Activated naive CD4-positive, alpha-beta T cell treated with anti-CD3 and anti-CD28 coated beads, Interleukin-2, amount 10 ng/mL, durations not matched to agents 7 days and 5 days (primary cell): ENCODE data around the gene STIMATE.

Source experiments
- CTCF ChIA-PET: fragments of 350-600 bp; sonication (Branson Sonifier 250); formaldehyde crosslinking; loops from one replicate; lab custom pipeline; 2021; ENCODE audit warnings: antibody characterized with exemption; lab: Charles Lee
- DNase-seq: peaks from one replicate; pipeline ENCODE4 v3.0.0-alpha.2; 2020
- H3K27ac Mint-ChIP-seq: one replicate; pipeline ENCODE4 v1.8.0; 2021; ENCODE audit warnings: mild to moderate bottlenecking, moderate library complexity, mixed read lengths
- H3K27me3 Mint-ChIP-seq: one replicate; pipeline ENCODE4 v1.8.0; 2021; ENCODE audit warnings: mild to moderate bottlenecking, mixed read lengths
- H3K36me3 Mint-ChIP-seq: one replicate; pipeline ENCODE4 v1.8.0; 2021; ENCODE audit warnings: mixed read lengths
- H3K4me1 Mint-ChIP-seq: one replicate; pipeline ENCODE4 v1.8.0; 2021; ENCODE audit warnings: mixed read lengths
- H3K4me3 Mint-ChIP-seq: one replicate; pipeline ENCODE4 v1.8.0; 2021; ENCODE audit warnings: mild to moderate bottlenecking, moderate library complexity, mixed read lengths
- H3K9me3 Mint-ChIP-seq: one replicate; pipeline ENCODE4 v1.8.0; 2021; ENCODE audit warnings: mixed read lengths

Gene STIMATE

GRCh38 chr3:52809149-52809548 lies 88.2 kb downstream of the STIMATE start:
- CTCF ChIA-PET = interaction anchor here (1.1 to 1.6 kb wide), 3 partner anchors 11 to 38 kb away, joined by 3 to 6 read pairs (median 3); partner anchors contain the start of gene NEK4
- Mint-ChIP-seq H3K27me3 (peaks cover 22% of the 10 kb centered on the region), H3K36me3 (no peaks in the 10 kb centered on the region), H3K27ac (no peak overlapping the region), H3K4me3 (no peak overlapping the region), H3K4me1 (peaks cover 5% of the 10 kb centered on the region), H3K9me3 (no peaks in the 10 kb centered on the region)
- DNase-seq = no peak

GRCh38 chr3:52805270-52806039 lies 91.9 kb downstream of the STIMATE start:
- DNase-seq = no peak
- Mint-ChIP-seq H3K4me1 (peaks cover 5% of the 10 kb centered on the region), H3K27ac (no peak overlapping the region), H3K9me3 (no peaks in the 10 kb centered on the region), H3K36me3 (no peaks in the 10 kb centered on the region), H3K4me3 (no peak overlapping the region), H3K27me3 (peaks cover 25% of the 10 kb centered on the region)
- CTCF ChIA-PET = interaction anchor here (2.2 kb wide), 1 partner anchor 16 kb away, joined by 7 read pairs; no protein-coding TSS in a partner anchor

- Mint-ChIP-seq H3K27ac (no peak overlapping the region), H3K9me3 (no peaks in the 10 kb centered on the region), H3K4me3 (no peak overlapping the region), H3K27me3 (peaks cover 13% of the 10 kb centered on the region), H3K36me3 (no peaks in the 10 kb centered on the region), H3K4me1 (no peaks in the 10 kb centered on the region)
- CTCF ChIA-PET = no interaction called here
- no peak for DNase-seq
Measured at GRCh38 chr3:52801839-52802238, 95.5 kb downstream of the STIMATE start.

DNA sequence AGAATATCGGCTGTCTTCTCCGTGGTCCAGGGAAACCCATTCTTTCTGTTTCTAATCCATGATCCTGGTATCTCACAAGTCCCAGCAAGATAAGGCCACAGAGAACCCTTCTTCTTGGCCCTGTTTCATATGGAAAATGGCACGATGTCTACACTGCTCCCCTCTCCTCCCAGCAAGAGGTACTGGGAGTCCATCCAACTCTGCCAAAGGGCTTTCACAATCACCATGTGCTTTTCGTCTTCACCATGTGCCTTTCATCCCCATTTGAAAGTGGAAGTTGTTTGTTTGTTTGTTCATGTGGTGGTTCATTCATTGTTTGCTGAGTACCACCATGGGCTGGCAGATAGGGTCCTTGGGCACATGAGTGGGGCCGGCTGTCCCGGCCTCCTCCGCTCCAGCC lies 97.3 kb downstream of the STIMATE start:
- H3K27me3 Mint-ChIP-seq = peaks cover 21% of the 10 kb centered on the region
- H3K27ac Mint-ChIP-seq = no peak overlapping the region
- no peaks in the 10 kb centered on the region for H3K4me1 Mint-ChIP-seq
- no peak for DNase-seq
- H3K9me3 Mint-ChIP-seq = no peaks in the 10 kb centered on the region
- CTCF ChIA-PET = interaction anchor here (0.7 to 2.1 kb wide), 4 partner anchors 11 to 26 kb away, joined by 3 to 8 read pairs (median 5); no protein-coding TSS in a partner anchor
- no peaks in the 10 kb centered on the region for H3K36me3 Mint-ChIP-seq
- no peak overlapping the region for H3K4me3 Mint-ChIP-seq

DNA sequence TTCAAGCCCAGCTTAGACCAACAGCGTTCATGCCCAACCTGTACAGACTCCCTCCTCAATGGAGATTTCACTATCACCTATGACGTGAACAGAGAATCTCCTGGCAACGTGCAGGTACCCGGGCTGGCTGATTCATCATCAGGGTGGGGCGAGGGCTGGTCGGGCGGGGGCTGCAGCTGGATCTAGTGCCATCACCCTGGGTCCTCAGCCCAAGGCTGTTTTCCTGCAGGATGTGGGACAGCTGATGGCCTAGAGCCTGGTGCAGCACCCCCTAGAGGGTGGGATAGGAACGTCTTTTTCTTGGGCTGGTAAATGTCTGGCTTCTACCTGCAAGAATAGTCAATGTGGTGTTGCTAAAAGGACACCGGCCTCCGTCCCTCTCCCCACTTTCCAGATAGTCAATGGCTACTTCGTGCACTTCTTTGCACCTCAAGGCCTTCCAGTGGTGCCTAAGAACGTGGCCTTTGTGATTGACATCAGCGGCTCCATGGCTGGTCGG lies 98.3 kb downstream of the STIMATE start:
- H3K9me3 Mint-ChIP-seq = no peaks in the 10 kb centered on the region
- DNase-seq = peak; percentile 46
- H3K4me3 Mint-ChIP-seq = no peak overlapping the region
- no peak overlapping the region for H3K27ac Mint-ChIP-seq
- peaks cover 27% of the 10 kb centered on the region for H3K27me3 Mint-ChIP-seq
- no peaks in the 10 kb centered on the region for H3K36me3 Mint-ChIP-seq
- H3K4me1 Mint-ChIP-seq = no peaks in the 10 kb centered on the region
- CTCF ChIA-PET = interaction anchor here (0.5 to 2.1 kb wide), 13 partner anchors 8 to 129 kb away, joined by 3 to 8 read pairs (median 4); partner anchors contain the start of gene NEK4

- H3K27me3 Mint-ChIP-seq = peaks cover 32% of the 10 kb centered on the region
- H3K36me3 Mint-ChIP-seq = no peaks in the 10 kb centered on the region
- no peaks in the 10 kb centered on the region for H3K9me3 Mint-ChIP-seq
- no peak overlapping the region for H3K4me3 Mint-ChIP-seq
- CTCF ChIA-PET = interaction anchor here (0.5 to 2.1 kb wide), 12 partner anchors 9 to 129 kb away, joined by 3 to 8 read pairs (median 4); partner anchors contain the start of gene NEK4
- no peak for DNase-seq
- no peaks in the 10 kb centered on the region for H3K4me1 Mint-ChIP-seq
- no peak overlapping the region for H3K27ac Mint-ChIP-seq
Measured at GRCh38 chr3:52798376-52798977, 98.9 kb downstream of the STIMATE start.

DNA sequence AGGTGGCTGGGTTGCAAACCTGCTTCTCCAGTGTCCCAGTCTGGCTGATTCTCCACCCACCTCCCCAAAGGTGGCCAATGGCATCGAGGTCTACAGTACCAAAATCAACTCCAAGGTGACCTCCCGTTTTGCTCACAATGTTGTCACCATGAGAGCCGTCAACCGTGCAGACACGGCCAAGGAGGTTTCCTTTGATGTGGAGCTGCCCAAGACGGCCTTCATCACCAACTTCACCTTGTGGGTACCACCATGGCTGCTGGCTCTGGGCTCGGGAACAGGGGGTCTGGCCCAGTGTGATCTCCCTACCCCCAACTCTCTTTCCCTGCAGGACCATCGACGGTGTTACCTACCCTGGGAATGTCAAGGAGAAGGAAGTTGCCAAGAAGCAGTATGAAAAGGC lies 100.9 kb downstream of the STIMATE start:
- no peak overlapping the region for H3K27ac Mint-ChIP-seq
- no peaks in the 10 kb centered on the region for H3K36me3 Mint-ChIP-seq
- H3K9me3 Mint-ChIP-seq = no peaks in the 10 kb centered on the region
- no peak overlapping the region for H3K4me3 Mint-ChIP-seq
- H3K4me1 Mint-ChIP-seq = no peaks in the 10 kb centered on the region
- CTCF ChIA-PET = interaction anchor here (1.8 kb wide), 1 partner anchor 25 kb away, joined by 3 read pairs; no protein-coding TSS in a partner anchor
- no peak for DNase-seq
- peaks cover 44% of the 10 kb centered on the region for H3K27me3 Mint-ChIP-seq

GRCh38 chr3:52795298-52795900 lies 101.9 kb downstream of the STIMATE start:
- H3K27ac Mint-ChIP-seq = no peak overlapping the region
- no peaks in the 10 kb centered on the region for H3K4me1 Mint-ChIP-seq
- no peak for DNase-seq
- peaks cover 40% of the 10 kb centered on the region for H3K27me3 Mint-ChIP-seq
- H3K4me3 Mint-ChIP-seq = no peak overlapping the region
- no peaks in the 10 kb centered on the region for H3K9me3 Mint-ChIP-seq
- CTCF ChIA-PET = interaction anchor here (1.8 kb wide), 1 partner anchor 26 kb away, joined by 3 read pairs; no protein-coding TSS in a partner anchor
- H3K36me3 Mint-ChIP-seq = no peaks in the 10 kb centered on the region

- Mint-ChIP-seq H3K36me3 (no peaks in the 10 kb centered on the region), H3K27ac (no peak within 1 kb of the TSS), H3K9me3 (no peaks in the 10 kb centered on the region), H3K4me1 (no peaks in the 10 kb centered on the region), H3K4me3 (no peak within 1 kb of the TSS), H3K27me3 (peaks cover 38% of the 10 kb centered on the region)
- DNase-seq = no peak
- CTCF ChIA-PET = no interaction called here
Measured at GRCh38 chr3:52794612-52795099, 102.7 kb downstream of the STIMATE start, which contains the start of gene ITIH3. TSS of gene ITIH3 (plus strand) at chr3:52794796. CDS start at chr3:52794804, 8 bp downstream.

DNA sequence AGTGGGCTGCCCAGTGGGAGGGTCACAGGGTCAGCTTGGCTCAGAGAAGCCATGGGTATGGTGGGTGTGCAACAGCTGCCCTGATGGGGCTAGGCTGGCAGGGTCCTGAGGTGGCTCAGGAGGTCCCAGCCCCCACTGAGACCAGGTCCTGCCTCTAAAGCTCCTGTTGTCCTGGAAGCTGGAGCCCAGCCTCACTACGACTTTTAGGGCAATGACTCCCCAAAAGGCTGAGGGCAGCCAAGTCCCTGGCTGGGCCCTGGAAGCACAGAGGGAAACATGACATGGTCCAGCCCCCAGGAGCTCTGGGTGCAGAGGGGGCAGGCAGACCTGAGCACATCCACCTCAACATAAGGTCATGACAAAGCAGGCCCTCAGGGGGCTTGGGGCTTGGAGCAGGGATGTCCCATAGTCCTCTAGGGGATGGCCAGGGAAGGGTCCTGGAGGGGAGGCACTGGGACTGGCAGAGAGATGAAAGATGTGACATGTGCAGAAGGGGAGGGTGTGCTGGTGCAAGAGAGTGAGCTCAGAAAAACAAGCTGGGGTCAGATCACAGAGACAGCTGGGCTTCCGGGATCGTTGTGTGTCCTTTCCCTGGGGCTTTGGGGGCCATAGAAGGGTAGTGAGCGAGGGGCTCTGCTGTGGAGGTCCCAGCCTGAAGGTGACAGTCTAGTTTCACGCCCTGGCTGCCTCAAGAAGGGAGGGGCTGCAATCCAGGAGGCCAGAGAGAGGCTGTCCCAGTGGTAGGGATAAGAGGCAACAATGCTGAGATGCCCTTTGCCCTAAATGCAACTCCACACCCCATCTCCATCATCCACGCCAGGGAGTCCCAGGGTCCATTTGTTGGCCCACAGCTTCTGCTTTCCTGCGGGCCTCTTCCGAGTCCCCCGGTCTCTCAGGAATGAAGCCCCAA lies 103.4 kb downstream of the STIMATE start:
- H3K9me3 Mint-ChIP-seq = no peaks in the 10 kb centered on the region
- DNase-seq = no peak
- CTCF ChIA-PET = no interaction called here
- H3K36me3 Mint-ChIP-seq = no peaks in the 10 kb centered on the region
- H3K4me1 Mint-ChIP-seq = no peaks in the 10 kb centered on the region
- no peak overlapping the region for H3K27ac Mint-ChIP-seq
- H3K27me3 Mint-ChIP-seq = peaks cover 42% of the 10 kb centered on the region
- H3K4me3 Mint-ChIP-seq = no peak overlapping the region

DNA sequence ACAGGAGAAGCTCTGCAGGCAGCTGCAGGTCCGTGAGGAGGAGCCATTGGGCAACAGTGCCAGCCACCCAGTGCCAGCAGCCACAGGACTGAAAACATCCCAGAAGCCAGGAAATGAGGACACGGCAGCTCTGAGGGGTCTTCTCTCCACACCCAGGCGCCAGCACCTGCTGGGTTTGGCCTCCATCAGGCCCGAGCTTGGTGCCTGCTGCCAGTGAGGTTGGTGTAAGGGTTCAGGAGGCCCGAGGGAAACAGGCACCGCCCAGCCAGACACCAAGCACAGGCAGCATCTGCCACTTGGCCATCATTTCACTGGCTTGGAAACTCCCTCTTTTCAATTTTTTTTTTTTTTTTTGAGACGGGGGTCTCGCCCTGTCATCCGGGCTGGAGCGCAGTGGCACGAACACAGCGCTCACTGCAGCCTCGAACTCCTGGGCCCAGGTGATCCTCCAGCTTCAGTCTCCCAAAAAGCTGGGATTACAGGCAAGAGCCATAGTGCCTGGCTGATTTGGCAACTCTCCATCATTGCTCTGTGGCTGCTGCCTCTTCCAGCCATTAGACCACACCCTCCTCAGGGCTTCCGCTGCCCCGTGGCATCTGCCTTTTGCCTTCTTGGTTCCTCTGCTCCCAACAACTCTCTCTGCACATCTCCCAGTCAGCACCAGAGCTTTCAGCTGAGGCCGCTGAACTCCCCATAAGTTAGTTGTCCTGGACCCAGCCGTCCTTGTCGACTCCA lies 104.2 kb downstream of the STIMATE start:
- Mint-ChIP-seq H3K36me3 (no peaks in the 10 kb centered on the region), H3K27ac (no peak overlapping the region), H3K9me3 (no peaks in the 10 kb centered on the region), H3K27me3 (peaks cover 45% of the 10 kb centered on the region), H3K4me1 (no peaks in the 10 kb centered on the region), H3K4me3 (no peak overlapping the region)
- CTCF ChIA-PET = no interaction called here
- no peak for DNase-seq

GRCh38 chr3:52792413-52792812 lies 104.9 kb downstream of the STIMATE start:
- no peaks in the 10 kb centered on the region for H3K36me3 Mint-ChIP-seq
- DNase-seq = no peak
- H3K4me3 Mint-ChIP-seq = no peak overlapping the region
- H3K4me1 Mint-ChIP-seq = no peaks in the 10 kb centered on the region
- peaks cover 43% of the 10 kb centered on the region for H3K27me3 Mint-ChIP-seq
- no peak overlapping the region for H3K27ac Mint-ChIP-seq
- H3K9me3 Mint-ChIP-seq = no peaks in the 10 kb centered on the region
- CTCF ChIA-PET = interaction anchor here (1.4 kb wide), 1 partner anchor 9 kb away, joined by 4 read pairs; no protein-coding TSS in a partner anchor
